B cell (primary cell): ENCODE data around the gene P4HA3. TPM values are rescaled to one million over a fixed set of nuclear protein-coding genes. Genes with fewer than 3 reads are reported as not detected.

Experiments used
- ATAC-seq: fragments of 200-7000 bp; cut with Tn5 transposase; one replicate; pipeline ENCODE4 v1.10.0; 2021; ENCODE audit warnings: low read depth, mild to moderate bottlenecking, moderate number of reproducible peaks, moderate library complexity
- CTCF ChIA-PET: fragments of 350-600 bp; sonication (Branson Sonifier 250); formaldehyde crosslinking; loops from one replicate; lab custom pipeline; 2021; ENCODE audit warnings: antibody characterized with exemption, inconsistent platforms; lab: Charles Lee
- POLR2A ChIA-PET: fragments of 350-600 bp; sonication (Branson Sonifier 250); formaldehyde crosslinking; loops from one replicate; lab custom pipeline; 2021; ENCODE audit warnings: antibody characterized with exemption; lab: Charles Lee
- DNase-seq: peaks from one replicate; pipeline ENCODE4 v3.0.0; 2013
- H2AFZ ChIP-seq: 2 replicates; pipeline ENCODE4 v1.6.1; 2012; ENCODE audit warnings: mild to moderate bottlenecking, low read depth, low read length; ENCODE audit not compliant: insufficient read depth, poor library complexity, severe bottlenecking
- H3K27ac ChIP-seq, 2 donors: 1 replicate in 1 of 2; 2 replicates in 1 of 2; pipeline ENCODE4 v1.5.1; 2012 to 2013; ENCODE audit warnings: low read length in 2 of 2, mild to moderate bottlenecking in 2 of 2, moderate library complexity in 1 of 2
- H3K27me3 ChIP-seq, 4 experiments: fragments of 200-600 bp in 1 of 4; sonication (generic) in 1 of 4; replicated peaks in 1 of 4; 1 replicate in 2 of 4; 2 replicates in 2 of 4; pipeline versions ENCODE4 v1.6.1 to v1.7.0; 2013 to 2016; ENCODE audit warnings: low read length in 3 of 4, mild to moderate bottlenecking in 2 of 4, mixed read lengths in 1 of 4, moderate library complexity in 1 of 4; ENCODE audit not compliant: insufficient read depth in 4 of 4, control insufficient read depth in 3 of 4; ENCODE audit errors: control extremely low read depth in 1 of 4
- H3K36me3 ChIP-seq, 2 experiments: replicated peaks in 1 of 2; 1 replicate in 1 of 2; 2 replicates in 1 of 2; pipeline versions ENCODE4 v1.6.1 to v1.7.1; 2013; ENCODE audit warnings: low read length in 1 of 2; ENCODE audit not compliant: insufficient read depth in 2 of 2, control insufficient read depth in 1 of 2; ENCODE audit errors: control extremely low read depth in 1 of 2, extremely low read depth in 1 of 2
- H3K4me1 ChIP-seq, 2 donors: fragments of 200-600 bp in 1 of 2; sonication (generic) in 1 of 2; 1 replicate in 1 of 2; 2 replicates in 1 of 2; pipeline versions ENCODE4 v1.5.1 to v1.6.1; 2013 to 2017; ENCODE audit warnings: low read length in 2 of 2; ENCODE audit not compliant: control insufficient read depth in 2 of 2, insufficient read depth in 2 of 2
- H3K4me2 ChIP-seq: replicated peaks from 2 replicates; pipeline ENCODE3; 2012; ENCODE audit warnings: mild to moderate bottlenecking, low read depth, low read length; ENCODE audit not compliant: poor library complexity, severe bottlenecking
- H3K4me3 ChIP-seq, 5 experiments: fragments of 200-600 bp in 1 of 5; sonication (generic) in 1 of 5; 1 replicate in 3 of 5; 2 replicates in 2 of 5; pipeline versions ENCODE4 v1.5.1 to v1.7.0; 2011 to 2016; ENCODE audit warnings: low read length in 4 of 5, mild to moderate bottlenecking in 4 of 5, low read depth in 2 of 5, control low read depth in 1 of 5, moderate library complexity in 1 of 5; ENCODE audit not compliant: insufficient read depth in 1 of 5; ENCODE audit errors: control extremely low read depth in 1 of 5, extremely low read depth in 1 of 5
- H3K79me2 ChIP-seq: fragments of 200-600 bp; sonication (generic); one replicate; pipeline ENCODE4 v1.6.0; 2016; ENCODE audit warnings: low read length; ENCODE audit not compliant: control insufficient read depth, insufficient read depth
- H3K9ac ChIP-seq: fragments of 200-600 bp; sonication (generic); 2 replicates; pipeline ENCODE4 v1.6.1; 2017; ENCODE audit warnings: mild to moderate bottlenecking, low read length, moderate library complexity
- H3K9me3 ChIP-seq, 3 donors: one replicate each; pipeline versions ENCODE4 v1.6.1 to v1.7.1; 2013; ENCODE audit warnings: low read length in 2 of 3; ENCODE audit not compliant: control insufficient read depth in 2 of 3, insufficient read depth in 1 of 3; ENCODE audit errors: control extremely low read depth in 1 of 3
- H4K20me1 ChIP-seq: 2 replicates; pipeline ENCODE4 v1.6.0; 2012; ENCODE audit warnings: mild to moderate bottlenecking, low read length; ENCODE audit not compliant: insufficient read depth, control insufficient read depth, poor library complexity, severe bottlenecking
- H3K27ac Mint-ChIP-seq: one replicate; pipeline ENCODE4 v1.8.0; 2021; ENCODE audit warnings: mixed read lengths
- H3K27me3 Mint-ChIP-seq: one replicate; pipeline ENCODE4 v1.8.0; 2021; ENCODE audit warnings: mixed read lengths
- H3K4me1 Mint-ChIP-seq: one replicate; pipeline ENCODE4 v1.8.0; 2021; ENCODE audit warnings: mixed read lengths
- H3K4me3 Mint-ChIP-seq: one replicate; pipeline ENCODE4 v1.8.0; 2021; ENCODE audit warnings: mixed read lengths
- H3K9me3 Mint-ChIP-seq: one replicate; pipeline ENCODE4 v1.8.0; 2022; ENCODE audit warnings: mixed read lengths; ENCODE audit not compliant: insufficient read depth
- EZH2 ChIP-seq: IDR thresholded peaks from 2 replicates; pipeline ENCODE4 v1.6.1; 2012; ENCODE audit warnings: borderline replicate concordance, low read depth, mild to moderate bottlenecking, moderate library complexity, low read length; ENCODE audit not compliant: insufficient read depth, poor library complexity, severe bottlenecking
- WGBS: methylation state at CpG from one replicate; pipeline ENCODE4 v1.1.5; 2013; ENCODE audit warnings: missing lambda C conversion rate; ENCODE audit not compliant: insufficient coverage; 5-methylcytosine and 5-hydroxymethylcytosine counted together
- intact Hi-C: fragments of 100-400 bp; cut with micrococcal nuclease; formaldehyde crosslinking; loops from one replicate; pipeline ENCODE4 v1.10.0; 2022
- polyA plus RNA-seq: library from polyadenylated mRNA; depleted of rRNA; stranded (reverse); fragments of >200 nt; gene quantifications from 2 replicates; pipeline ENCODE4 v1.2.3, GENCODE V29; 2012
- total RNA-seq, 2 donors: library from RNA; stranded (reverse); fragments of 120-200 nt in 1 of 2; gene quantifications; 1 replicate in 1 of 2; 2 replicates in 1 of 2; pipeline versions ENCODE4 v1.2.3 to v1.2.4, GENCODE V29; 2013 to 2022
- TF ChIP-seq, protein P1 (sequence below): fragments of 200-600 bp; IDR thresholded peaks from one replicate; pipeline ENCODE4 v1.8.0; 2022; ENCODE audit warnings: antibody characterized with exemption, mild to moderate bottlenecking

Gene P4HA3
- total and polyA plus RNA-seq, 2 donors (not counting 1 experiment from before 2014, with no cell fraction given): not detected

DNA sequence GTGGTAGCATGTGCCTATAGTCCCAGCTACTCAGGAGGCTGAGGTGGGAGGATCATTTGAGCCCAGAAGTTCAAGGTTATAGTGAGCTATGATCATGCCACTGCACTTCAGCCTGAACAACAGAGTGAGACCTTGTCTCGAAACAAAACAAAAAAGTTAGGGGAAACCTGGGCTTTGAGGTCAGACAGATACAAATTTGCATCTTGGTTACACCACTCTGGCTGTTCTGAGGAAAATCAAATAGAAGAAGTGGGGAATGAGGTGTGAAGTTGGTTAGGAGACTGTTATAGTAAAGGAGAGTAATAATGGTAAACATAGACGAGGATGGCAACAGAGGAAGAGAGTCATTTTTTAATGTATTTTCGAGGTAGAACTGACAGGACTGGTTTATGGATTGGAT lies 77.8 kb downstream of the P4HA3 start:
- no peak for TF ChIP-seq EZH2
- TF ChIP-seq, protein P1, sequence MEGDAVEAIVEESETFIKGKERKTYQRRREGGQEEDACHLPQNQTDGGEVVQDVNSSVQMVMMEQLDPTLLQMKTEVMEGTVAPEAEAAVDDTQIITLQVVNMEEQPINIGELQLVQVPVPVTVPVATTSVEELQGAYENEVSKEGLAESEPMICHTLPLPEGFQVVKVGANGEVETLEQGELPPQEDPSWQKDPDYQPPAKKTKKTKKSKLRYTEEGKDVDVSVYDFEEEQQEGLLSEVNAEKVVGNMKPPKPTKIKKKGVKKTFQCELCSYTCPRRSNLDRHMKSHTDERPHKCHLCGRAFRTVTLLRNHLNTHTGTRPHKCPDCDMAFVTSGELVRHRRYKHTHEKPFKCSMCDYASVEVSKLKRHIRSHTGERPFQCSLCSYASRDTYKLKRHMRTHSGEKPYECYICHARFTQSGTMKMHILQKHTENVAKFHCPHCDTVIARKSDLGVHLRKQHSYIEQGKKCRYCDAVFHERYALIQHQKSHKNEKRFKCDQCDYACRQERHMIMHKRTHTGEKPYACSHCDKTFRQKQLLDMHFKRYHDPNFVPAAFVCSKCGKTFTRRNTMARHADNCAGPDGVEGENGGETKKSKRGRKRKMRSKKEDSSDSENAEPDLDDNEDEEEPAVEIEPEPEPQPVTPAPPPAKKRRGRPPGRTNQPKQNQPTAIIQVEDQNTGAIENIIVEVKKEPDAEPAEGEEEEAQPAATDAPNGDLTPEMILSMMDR: no peak
- Mint-ChIP-seq H3K27ac (no peak overlapping the region), H3K4me1 (no peaks in the 10 kb centered on the region), H3K9me3 (no peaks in the 10 kb centered on the region), H3K4me3 (no peak overlapping the region), H3K27me3 (no peaks in the 10 kb centered on the region)
- POLR2A ChIA-PET: no interaction called here
- H2AFZ ChIP-seq: no peak overlapping the region
- no peak for ATAC-seq
- H3K27me3 ChIP-seq: no peaks in the 10 kb centered on the region
- no peaks in the 10 kb centered on the region for H3K79me2 ChIP-seq
- H4K20me1 ChIP-seq: no peaks in the 10 kb centered on the region
- no peak overlapping the region for H3K27ac ChIP-seq
- H3K9me3 ChIP-seq: no peaks in the 10 kb centered on the region
- CTCF ChIA-PET: no interaction called here
- intact Hi-C loops: no loop called here
- WGBS: 74% methylated on average over 3 of the region's 3 CpGs
- H3K4me2 ChIP-seq: no peak overlapping the region
- no peak overlapping the region for H3K4me3 ChIP-seq
- H3K9ac ChIP-seq: no peak overlapping the region
- peaks cover 10 to 17% of the 10 kb centered on the region in 2 experiments for H3K36me3 ChIP-seq
- H3K4me1 ChIP-seq: no peaks in the 10 kb centered on the region
- no peak for DNase-seq

DNA sequence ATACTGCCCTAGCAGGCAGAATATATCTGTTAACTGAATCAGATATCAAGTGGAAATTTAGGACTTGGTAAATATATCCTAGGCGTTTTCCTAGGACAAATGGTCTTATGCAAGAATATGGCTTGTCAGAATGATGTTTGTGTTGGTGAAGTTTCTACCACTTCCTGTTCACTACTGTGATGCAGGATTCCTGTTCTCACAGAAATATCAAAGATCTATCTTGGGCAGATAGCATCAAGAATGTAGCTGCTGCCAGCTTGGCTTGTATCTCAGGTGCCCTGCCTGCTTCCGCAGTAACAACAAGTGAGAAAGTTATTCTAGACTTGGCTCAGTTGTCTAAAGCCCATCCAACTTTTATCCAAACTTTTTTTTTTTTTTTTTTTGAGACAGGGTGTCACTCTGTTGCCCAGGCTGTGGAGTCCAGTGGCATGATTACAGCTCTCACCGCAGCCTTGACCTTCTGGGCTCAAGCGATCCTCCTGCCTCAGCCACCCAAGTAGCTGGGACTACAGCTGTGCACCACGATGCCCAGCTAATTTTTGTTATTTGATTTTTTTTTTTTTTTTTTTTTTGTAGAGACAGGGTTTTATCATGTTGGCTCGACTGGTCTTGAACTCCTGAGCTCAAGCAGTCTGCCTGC lies 79.0 kb downstream of the P4HA3 start:
- no peak overlapping the region for H3K4me3 ChIP-seq
- Mint-ChIP-seq H3K9me3 (no peaks in the 10 kb centered on the region), H3K4me3 (no peak overlapping the region), H3K27ac (no peak overlapping the region), H3K4me1 (no peaks in the 10 kb centered on the region), H3K27me3 (no peaks in the 10 kb centered on the region)
- H3K9ac ChIP-seq: no peak overlapping the region
- no peaks in the 10 kb centered on the region for H3K9me3 ChIP-seq
- no peak overlapping the region for H2AFZ ChIP-seq
- intact Hi-C loops: no loop called here
- no peaks in the 10 kb centered on the region for H3K79me2 ChIP-seq
- H3K27ac ChIP-seq: no peak overlapping the region
- no peak for TF ChIP-seq EZH2
- TF ChIP-seq, protein P1: no peak
- peaks cover 11 to 17% of the 10 kb centered on the region in 2 experiments for H3K36me3 ChIP-seq
- H3K27me3 ChIP-seq: no peaks in the 10 kb centered on the region
- H4K20me1 ChIP-seq: no peaks in the 10 kb centered on the region
- WGBS: 83% methylated on average over 1 of the region's 6 CpGs
- no peak for ATAC-seq
- no peak for DNase-seq
- ChIA-PET CTCF (no interaction called here), POLR2A (no interaction called here)
- H3K4me2 ChIP-seq: no peak overlapping the region
- no peaks in the 10 kb centered on the region for H3K4me1 ChIP-seq
